Activated CD4-positive, alpha-beta T cell treated with anti-CD3 and anti-CD28 coated beads, Interleukin-10, Interleukin-2, amounts not matched to agents 100 ng/mL and 50 ng/mL, durations not matched to agents 16 hours and 8 hours (primary cell): Measurements from ENCODE around the gene CFAP299.
"Not testable (repeated sequence)": the region's sequence is repeated elsewhere in the genome, so short reads cannot be mapped to it uniquely, and the experiment has no call there.

Experiments used
- DNase-seq: peaks from one replicate; pipeline ENCODE4 v3.0.0-alpha.2; 2020

Gene CFAP299

DNA sequence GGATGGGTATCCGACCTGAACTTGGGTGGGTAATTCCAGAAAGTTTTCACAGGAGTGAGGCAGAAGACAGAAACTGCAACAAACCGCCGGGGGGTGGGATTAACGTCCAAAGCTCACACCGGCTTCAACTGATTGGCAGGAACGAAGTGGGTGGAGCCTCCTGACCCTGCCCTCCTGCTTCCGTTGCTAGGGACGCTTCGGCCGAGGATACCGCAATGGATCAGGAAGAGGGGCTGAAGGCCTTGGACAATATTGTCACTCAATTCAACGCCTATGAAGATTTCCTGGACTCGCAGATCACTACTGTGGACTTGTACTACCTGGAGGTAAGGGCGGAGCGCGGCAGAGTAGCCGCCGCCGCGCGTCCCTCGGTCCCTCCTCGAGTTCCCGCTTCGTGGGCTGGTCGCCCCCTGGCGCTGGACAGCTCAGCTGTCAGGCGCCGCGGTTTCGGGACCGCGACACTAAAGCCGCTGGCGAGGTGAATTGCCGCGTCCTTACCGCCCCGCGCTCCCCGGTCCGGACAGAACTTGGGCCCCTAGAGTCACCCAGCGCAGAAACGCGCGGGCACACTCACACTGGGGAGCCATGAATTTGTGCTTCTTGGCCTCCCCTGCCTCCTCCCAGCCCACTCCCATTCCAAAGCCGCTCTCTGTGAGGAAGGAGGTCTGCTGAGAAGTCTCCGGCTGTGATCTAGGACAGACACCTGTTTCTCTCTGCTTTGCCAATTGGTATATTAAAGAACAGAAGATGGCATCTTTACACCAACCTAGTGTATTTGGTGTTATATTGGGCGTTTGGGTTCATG, at the start of gene CFAP299:
Gene CFAP299, plus strand, starts transcription at position 177 of the 805 bp plus-strand sequence.
- DNase-seq: peak; percentile 72

DNA sequence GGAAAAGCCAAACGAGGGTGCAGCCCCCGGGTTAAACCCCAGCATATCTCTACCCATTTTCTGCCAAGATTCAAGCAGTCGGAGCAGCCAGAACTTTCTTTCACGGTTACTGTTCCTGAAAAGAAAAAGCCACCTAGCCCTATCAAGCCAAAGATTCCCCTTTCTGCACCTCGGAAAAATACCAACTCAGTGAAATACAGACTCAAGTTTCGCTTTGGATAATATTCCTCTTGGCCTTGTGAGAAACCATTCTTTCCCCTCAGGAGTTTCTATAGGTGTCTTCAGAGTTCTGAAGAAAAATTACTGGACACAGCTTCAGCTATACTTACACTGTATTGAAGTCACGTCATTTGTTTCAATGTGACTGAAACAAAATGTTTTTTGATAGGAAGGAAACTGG, 49.1 kb upstream of the CFAP299 start:
- no peak for DNase-seq

DNA sequence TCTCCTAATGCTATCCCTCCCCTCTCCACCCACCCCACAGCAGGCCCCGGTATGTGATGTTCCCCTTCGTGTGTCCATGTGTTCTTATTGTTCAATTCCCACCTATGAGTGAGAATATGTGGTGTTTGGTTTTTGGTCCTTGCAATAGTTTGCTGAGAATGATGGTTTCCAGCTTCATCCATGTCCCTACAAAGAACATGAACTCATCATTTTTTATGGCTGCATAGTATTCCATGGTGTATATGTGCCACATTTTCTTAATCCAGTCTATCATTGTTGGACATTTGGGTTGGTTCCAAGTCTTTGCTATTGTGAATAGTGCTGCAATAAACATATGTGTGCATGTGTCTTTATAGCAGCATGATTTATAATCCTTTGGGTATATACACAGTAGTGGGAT, 44.9 kb upstream of the CFAP299 start:
- DNase-seq: not testable (repeated sequence)

DNA sequence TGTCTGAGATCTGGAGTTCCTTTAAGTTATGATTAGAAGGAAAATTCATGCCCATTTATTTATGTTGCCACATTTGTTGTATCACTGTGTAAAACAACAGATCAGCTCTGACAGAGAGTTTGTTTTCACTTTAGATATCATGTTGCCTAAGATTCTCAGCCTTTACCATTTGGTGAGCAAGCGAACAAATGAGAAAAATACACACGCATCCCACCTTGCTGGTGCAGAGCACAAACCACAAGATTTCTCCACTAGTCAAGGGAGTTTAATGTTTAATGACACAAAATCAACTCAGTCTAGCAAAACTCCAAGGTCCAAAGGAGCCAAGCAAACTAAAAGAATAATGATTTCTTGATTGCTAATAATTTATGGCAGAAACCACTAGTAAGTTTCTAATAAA, 41.3 kb upstream of the CFAP299 start:
- DNase-seq: no peak

DNA sequence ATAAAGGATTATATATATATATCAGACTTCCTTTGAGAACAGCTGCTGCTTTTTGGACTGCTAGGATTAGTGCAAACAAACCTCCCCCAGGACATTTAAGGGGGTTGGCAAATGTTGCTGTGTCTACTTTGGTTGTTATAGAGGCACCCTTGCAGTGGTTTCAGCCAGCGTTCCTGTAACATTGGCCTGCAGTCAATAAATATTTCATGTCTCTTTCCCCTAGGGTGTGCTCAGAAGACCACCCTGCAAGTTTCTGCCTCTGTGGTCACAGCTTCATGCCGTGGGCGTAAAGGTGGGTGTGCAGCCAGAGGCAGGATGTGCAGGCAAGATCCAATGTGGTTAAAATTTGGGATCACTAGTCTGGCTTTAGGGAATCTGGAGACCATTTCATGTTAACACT, 40.2 kb upstream of the CFAP299 start:
- no peak for DNase-seq

DNA sequence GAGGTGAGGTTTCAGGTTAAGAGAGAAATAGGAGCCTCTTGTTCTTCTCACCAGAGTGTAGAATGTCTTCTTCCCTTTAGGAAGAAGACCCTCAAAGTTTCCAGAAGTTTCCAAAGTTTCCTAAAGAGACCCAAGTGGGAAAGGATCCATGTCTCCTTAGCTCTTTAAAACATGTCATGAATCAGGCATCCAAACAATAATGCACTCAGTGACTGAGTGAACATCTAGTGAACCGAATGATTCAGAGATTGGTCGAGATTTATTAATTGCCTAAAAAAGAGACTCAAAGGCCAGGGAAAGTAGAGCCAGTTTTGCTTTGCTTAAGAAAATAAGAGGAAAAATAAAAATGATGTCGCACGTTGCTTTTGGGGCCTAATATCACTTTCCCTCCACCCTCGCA, 39.7 kb upstream of the CFAP299 start:
- DNase-seq: no peak

DNA sequence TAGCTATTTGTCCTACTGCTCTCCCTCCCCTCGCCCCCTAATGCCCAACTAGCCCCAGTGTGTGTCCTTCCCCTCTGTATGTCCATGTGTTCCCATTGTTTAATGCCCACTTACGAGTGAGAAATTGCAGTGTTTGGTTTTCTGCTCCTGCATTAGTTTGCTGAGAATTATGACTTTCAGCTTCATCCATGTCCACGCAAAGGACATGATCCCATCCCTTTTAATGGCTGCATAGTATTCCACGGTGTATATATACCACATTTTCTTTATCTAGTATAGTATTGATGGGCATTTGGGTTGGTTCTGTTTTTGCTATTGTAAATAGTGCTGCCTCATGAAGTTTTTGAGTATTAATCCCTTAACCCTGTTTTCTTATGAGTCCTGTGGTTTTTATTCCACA, 33.6 kb upstream of the CFAP299 start:
- no peak for DNase-seq

DNA sequence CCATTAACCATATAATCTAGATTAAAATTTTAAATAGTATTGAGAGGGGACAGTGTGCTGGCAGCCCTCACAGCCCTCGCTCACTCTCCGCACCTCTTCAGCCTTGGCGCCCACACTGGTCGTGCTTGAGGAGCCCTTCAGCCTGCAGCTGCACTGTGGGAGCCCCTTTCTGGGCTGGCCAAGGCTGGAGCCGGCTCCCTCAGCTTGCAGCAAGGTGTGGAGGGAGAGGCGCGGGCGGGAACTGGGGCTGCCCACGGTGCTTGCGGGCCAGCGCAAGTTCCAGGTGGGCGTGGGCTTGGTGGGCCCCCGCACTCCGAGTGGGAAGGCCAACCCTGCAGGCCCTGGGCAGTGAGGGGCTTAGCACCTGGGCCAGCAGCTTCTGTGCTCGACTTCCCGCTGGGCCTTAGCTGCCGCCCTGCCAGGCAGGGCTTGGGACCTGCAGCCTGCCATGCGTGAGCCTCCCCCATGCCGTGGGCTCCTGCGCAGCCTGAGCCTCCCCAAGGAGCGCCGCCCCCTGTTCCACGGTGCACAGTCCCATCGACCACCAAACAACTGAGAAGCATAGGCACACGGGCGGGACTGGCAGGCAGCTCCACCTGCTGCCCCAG, 32.8 kb upstream of the CFAP299 start:
- DNase-seq: no peak

DNA sequence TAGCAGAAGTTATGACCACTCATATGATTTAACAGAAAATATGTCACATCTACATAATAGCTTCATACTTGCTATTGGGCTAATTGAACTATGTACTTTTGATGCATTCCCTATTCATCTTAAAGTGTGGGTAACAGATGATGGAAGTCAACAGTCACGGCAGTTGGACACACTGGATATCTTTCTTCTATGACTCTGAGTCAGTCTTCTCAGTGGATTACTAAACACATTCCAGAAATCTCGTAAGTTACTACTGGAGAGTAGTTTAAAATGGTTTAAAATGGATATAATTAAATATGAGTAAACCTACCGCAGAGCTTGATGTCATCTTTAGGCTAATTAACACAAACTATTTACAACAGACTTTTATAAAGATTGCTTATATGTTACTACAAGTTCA, 30.1 kb upstream of the CFAP299 start:
- no peak for DNase-seq

DNA sequence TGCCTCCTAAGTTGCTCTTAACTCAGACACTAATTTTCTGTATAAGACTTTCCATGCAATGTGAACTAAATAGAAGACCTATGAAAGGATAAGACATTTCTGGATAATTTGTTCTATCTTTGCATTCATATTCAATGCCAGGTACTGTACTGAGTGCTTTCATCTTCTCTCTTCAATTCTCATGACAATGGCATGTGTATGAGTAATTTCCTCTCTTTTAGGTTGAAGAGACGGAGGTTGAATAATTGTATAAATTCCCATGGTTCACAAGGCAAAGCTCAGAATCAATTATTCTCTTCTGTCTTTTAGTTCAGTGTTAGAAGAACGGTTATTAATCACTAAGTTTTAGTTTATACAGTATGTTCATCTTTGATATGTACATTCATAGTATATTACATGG, 29.3 kb upstream of the CFAP299 start:
- DNase-seq: no peak

DNA sequence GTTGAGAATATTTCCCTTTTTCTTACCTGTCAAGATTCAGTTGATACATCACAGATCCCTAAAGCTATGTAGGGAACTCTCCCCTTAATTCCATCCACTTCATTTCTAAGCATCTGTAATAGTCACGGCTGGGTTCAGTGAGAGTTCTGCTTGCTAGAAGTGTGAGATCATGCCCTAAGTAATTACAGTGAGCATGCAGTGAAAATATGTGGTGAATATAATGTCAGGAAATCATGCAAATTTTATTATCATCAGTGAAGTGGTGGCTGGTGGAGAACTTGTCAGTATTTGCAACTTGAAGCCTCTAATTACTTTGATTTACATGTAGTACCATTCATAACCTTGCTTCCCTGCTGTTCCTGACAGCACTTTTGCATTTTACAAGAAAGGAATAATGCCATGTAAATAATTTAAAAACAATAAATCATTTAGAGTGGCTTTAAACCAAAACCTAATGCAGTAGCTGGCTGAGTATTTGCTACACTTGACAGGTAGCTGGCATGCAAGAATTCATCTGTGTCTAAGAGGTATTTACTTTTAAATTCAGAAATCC, 28.3 kb upstream of the CFAP299 start:
- no peak for DNase-seq

DNA sequence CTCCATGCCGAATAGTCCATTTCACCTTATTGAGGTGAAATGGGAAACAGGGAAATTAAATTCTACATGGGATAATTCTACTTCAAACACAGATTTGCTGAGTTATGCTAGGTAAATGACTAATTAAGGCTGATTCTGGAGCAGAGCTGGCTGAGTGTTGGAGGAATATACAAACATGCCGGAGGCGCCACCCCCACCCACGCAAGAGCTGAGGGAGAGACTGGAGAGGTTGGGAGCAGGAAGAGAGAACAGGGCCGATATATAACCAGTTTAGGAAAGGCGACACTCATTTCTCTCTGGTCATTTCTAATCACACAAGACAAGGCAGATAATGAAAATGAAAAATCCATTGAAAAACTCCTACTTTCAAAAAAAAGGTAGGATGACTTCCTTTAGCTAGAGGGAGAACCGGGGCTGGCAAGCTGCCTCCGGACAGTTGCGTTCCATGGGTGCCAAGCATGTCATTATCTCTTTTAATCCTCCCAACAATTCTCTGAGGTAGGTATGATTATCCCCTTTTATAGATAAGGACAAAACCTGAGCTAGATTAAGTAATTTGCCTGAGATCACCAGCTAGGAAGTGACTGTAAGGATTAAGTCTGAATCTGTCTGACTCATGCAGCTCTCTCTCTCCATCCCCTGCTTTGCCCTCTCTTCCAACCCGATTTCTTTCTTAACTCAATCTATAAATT, 27.6 kb upstream of the CFAP299 start:
- no peak for DNase-seq

DNA sequence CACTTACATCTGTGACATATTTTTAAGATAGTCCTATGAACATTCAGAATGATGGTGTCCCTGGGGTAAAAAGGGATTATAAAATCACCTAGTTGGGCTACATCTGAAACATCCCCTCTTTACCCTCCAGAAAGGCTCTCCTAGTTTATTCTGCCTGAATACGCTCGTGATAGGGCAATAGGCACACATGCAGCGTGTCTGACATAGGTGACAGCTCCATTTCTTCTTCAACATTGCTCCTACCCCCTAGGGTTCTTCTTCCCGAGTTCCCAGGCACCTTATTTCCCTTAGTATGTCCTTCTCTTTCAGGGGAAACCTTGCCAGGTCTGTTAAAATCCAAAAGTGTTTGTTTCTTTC, 27.1 kb upstream of the CFAP299 start:
- DNase-seq: no peak

DNA sequence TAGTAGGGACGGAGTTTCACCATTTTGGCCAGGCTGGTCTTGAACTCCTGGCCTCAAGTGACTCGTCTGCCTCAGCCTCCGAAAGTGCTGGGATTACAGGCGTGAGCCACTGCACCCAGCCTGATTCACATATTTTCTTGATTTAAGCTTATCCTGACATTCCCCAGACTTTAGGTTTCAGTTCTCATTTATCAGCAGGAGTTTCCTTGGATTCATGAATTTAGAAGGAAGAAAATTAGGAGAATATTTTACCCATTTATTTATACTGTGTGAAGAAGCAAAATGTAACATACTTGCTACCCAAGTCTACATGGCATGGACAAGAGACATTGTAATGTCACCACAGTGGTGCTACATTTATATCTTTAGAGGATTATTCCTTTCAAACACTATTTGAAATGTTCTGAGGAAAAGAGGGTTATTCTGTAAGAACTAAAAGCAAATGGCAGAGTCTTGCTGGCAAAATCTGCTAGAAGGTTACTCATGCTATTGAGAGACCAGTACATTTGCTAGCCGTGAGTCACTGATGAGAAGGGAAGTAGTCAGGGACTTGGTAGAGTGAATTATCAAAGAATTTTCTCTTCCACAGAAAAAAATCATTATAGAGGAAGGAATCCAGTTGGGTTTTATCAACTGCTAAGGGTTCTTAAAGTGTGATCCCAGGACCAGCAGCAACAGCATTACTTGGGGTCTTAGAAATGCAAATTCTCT, 26.1 kb upstream of the CFAP299 start:
- DNase-seq: no peak

DNA sequence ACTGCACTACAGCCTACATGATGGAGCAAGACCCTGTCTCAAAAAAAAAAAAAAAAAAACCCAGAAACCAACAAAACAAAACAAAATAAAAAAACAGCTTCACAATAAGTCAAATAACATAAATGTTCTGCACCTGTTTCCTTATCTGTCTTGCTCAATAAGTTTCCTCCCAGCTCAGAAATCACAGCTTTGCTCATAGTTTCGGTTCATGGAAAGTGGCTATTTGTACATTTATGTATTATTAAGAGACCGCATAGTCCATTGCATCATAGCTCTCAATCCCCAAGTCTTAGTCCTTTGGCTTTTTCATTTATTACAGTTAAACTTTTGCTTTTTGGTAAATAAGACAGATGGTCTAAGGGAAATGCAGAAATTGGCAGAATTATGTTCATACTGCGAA, 24.4 kb upstream of the CFAP299 start:
- DNase-seq: no peak

DNA sequence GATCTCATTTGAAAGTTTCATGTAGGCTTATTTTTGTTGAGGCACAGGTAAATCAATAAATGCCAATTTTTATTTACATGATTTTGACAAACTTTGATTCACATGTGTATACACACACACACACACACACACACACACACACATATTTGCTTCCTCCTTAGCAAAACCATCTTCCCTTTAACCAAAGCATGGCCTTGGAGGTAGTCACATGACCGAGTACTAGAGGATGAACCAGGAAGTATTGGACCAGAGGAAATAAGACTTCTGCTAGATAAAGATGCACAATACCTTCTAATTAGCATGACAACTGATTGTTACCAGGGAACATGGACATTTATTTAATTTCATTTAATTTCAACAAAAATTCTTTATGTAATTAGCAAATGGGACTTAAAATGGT, 23.4 kb upstream of the CFAP299 start:
- DNase-seq: no peak

DNA sequence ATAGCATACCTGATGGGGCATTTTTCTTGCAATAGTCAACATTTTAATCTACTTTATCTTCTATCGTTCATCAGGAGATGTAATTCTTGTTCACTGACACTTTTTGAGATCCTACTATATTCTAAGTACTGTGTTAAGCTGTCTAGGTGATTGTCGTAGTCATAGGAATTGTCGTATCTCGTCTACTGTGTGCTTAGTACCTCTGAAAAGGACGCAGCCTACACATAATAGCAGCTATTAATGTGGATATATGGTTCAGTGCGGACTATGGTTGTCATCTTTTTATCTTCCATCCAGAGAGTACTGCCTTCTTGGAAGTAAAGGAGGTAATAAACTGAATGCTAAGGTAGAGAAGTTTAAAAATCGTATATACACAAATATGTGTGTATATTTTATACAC, 21.9 kb upstream of the CFAP299 start:
- no peak for DNase-seq

DNA sequence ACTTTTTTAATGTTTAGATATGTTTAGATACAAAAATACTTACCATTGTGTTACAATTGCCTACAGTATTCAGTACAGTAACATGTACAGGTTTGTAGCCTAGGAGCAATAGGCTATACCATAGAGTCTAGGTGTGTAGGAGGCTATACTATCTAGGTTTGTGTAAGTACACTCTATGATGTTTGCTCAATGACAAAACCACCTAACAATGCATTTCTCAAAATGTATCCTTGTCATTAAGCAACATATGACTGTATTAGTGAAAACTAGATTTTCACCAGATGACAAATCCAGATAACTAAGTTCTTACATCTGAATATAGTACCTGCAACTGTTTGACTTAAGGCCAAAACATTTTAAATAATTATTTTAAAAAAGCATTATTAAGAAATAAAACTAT, 19.7 kb upstream of the CFAP299 start:
- not testable (repeated sequence) for DNase-seq

DNA sequence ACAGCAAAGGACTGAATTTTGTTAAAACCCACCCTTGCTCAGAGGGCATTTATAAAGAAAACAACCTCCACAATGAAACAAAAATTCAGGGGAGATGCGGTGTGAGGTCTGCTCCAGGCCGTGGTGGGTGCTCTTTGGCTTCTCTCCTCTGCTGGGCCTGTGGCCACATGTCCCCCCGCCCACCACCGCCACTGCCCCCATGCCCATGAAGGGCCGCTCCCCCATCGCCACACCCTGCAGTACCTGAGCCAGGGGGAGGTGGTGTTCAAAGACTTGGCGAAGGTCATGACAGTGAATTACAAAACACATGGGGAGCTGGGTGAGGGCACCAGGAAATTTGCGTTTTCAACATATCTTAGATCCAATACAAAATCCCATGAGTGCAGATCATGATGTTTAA, 14.2 kb upstream of the CFAP299 start:
- no peak for DNase-seq

DNA sequence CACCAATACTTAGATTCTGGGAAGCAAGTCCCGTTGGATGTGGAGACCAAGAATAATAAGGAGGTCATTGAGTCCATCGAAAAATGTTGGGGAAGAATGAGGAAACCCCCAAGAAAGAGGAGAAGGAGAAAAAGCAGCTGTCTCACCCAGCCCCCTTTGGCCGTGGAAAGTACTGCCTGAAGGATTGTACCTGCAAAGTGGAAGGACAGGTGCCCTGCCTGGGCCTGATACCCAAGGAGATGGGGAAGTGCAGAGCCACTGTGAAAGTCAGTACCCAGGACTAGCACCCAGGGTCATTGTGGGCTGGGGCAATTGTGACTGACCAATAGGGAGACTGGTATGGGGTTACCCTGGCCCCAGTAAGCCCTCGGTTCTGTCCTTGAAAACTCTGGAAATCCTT, 13.8 kb upstream of the CFAP299 start:
- DNase-seq: no peak

DNA sequence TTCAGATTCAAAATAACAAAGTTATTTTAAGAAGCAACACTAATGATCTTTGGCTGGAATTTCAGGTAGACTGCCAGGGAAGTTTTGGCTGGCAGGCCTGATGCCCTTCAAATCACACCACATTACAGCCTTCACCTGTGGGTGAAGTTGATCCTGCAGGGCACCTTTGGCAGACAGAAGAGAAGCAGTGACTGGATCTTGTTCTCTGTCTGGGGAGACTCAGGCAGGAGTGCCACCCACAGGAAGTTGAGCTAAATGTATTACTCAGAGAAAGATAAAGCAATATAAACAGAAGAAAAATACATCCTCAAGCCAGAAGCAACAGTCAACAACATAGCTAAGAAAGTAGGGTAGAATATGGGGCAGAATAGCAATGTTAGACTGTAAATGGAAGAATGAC, 12.8 kb upstream of the CFAP299 start:
- DNase-seq: peak; percentile 7

DNA sequence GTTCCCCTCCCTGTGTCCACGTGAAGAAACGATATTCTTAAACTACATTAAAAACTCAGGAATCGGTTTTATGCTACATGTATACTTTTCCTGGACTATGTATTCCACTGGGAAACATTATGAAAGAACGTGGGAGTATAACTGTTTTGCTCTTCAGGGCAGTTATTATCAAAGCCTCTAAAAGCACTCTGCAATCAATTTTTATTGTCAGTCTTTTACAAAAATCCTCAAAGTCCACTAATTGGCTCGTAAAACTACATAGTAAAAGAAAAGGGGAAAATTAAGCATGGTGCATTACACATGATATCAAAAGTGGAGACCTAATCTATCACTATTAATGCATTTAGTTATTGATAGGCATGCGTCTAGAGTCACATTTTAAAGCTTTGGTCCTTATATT, 11.4 kb upstream of the CFAP299 start:
- DNase-seq: no peak

DNA sequence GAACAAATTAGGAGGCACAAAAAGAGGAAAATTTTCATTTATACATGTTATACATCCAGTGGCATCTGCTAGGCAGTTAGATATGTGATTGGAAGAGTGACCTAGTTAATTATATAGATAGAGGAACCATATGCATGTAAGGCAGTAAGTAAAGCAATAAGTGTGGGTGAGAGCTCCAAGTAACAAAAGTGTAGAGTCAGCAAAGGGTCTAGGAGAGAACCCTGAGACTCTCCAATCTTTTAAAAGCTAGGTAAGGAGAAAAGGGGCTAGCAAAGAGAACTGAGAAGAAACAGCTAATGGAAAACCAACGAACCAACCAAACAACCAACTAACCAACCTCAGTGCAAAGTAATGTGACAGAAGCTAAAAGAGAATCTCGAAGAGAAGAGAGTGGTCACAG, 3.8 kb upstream of the CFAP299 start:
- DNase-seq: no peak
